ENCODE data around the gene CRACR2A.

CRACR2A gene

DNA sequence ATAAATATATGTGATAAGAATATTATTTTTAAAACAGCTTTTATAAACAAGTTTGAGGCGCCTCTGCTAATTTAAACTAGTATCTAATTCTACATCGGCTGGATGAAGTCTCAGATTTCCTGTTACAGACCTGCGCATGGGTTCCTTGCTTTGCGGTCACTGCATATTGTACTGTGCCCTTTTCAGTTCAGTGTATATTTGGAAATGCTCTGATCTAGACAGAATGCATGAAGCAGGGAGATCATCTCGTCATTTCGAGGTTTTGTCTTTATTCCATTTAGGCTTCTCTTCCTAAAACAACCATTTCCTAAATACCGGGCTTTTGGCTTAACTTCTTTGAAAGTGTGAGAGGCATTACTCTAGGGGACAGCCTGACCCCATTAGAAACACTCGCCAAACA is 25.6 kb downstream of the CRACR2A start:
- DNase-seq (ENCODE audit: low read depth in 3 of 3, low spot score in 1 of 3) = no peak

DNA sequence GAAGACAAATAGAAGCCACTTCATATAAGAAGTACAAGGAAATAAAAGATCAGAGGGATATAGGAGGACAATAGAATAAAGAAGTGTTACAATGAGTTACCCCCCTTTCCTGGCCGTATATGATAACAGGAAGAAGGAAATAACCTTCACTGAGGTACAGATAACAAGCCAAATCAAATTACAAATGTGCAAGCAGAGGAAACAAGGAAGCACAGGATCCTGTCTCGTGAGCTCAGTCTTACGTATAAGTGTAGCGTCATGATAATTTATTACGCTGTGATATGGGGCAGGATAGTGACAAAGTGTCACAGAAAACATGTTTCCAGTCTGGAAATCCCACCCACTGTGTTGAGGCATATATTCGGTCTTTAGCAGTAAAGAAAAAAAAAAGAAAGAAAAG is 26.5 kb downstream of the CRACR2A start:
- no peak for DNase-seq (ENCODE audit: low read depth in 3 of 3, low spot score in 1 of 3)

DNA sequence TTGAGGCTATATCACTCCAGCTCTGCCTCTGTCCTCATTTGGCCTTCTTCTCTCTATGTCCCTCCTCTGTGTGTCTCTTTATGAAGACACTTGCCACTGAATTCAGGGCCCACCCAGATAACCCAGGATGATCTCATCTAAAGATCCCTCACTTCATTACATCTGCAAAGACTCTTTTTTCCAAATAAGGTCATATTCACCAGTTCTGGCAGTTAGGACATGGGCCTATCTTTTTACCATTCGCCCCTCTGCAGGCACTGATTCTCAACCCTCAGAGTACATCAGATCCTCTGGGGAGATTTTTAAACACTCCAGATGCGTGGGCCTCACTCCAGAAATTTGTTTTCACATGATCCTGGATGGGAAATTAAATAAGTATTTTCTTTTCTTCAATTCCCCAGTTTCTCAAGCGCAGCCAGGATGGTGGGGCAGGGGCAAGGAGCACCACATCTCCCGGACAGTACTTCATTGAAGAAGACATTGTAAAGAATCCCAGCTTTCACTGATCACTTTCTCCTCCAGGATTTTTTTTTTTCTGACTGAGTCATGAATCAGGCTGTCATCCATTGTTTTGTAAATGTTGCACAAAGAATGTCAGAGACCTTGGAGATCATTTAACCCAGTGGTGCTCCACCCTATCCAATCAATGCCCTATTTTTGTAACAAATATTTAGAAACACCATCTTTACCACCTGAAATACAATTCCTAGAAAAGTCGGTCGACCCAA is 27.4 kb downstream of the CRACR2A start:
- DNase-seq (ENCODE audit: low read depth in 3 of 3, low spot score in 1 of 3) = no peak

DNA sequence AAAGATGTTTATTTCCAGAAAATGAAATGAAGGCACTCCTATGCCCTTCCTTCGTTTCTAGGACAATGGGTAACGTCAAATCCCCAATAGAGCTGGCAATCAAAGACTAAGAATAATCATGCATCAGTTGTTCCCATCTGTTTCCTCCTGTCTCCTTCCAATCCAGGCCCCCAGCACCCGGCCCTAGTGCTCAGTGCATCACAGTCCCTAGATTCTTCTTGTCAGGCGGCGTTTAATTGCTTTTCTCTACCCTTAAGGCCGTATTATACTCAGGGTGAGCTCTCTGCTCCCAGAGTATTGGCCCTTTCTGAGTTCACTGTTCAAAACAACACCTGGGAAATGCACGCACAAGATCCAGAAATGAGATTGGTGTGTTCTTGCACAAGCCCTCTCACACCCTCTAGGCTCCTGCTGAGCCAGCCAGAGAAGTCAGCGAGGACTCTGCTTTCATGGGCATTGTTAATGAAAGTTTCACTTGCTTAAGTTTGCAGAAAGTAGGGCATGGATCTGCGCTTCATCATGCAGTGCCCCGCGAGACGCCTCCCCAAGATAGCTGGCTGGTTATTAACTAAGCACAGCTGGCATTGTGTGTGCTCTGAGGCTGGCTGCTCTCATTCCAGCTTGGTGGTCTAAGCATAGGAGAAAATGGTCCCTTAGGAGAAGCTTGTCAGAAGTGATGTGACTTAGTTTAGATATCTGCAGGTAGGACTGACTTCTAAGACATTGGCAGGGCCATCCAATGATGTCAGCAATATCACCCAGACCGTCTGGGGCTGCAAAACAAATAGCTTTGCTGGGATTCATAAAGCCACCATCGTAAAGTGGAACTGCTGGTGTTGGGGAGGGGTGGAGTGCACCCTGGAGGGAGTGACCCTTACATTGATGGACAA is 28.7 kb downstream of the CRACR2A start:
- no peak for DNase-seq (ENCODE audit: low read depth in 3 of 3, low spot score in 1 of 3)

DNA sequence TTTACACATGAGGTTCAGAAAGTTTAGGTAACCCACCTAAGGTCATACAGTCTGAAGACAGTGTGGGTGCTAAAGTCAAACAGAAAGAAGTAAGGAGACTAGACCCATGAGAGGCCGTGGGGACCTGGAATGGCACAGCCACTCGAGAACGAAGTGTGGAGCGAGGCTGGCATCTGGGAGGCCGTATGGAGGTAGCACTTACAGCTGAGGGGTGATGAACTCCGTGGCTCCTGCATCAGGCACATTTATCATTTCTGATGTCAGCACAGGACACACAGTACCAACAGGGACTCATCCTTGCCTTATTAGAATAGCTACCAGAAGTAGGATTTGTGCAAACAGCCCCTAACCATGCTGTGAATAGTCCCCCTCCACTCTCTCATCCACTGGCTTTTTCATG is 30.5 kb downstream of the CRACR2A start:
- DNase-seq (ENCODE audit: low read depth in 3 of 3, low spot score in 1 of 3) = no peak

DNA sequence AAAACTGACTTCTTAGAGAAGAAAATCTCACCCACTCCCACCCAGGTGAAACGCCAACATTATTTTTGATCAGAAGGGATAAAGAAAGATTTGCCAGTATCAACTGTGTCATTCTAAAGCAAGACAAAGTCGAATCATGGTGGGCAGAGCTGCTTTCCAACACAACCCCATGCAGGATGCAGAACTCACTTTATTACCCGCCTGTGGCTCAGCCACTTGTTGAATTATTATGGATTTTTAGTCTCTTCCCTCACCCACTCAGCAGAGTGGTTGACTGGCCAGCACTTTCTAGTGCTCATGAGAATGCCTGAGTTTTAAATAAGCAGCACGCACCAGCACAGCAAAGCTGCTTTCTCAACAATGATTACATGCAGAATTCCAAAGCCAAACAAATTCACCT is 32.1 kb downstream of the CRACR2A start:
- no peak for DNase-seq (ENCODE audit: low read depth in 3 of 3, low spot score in 1 of 3)

DNA sequence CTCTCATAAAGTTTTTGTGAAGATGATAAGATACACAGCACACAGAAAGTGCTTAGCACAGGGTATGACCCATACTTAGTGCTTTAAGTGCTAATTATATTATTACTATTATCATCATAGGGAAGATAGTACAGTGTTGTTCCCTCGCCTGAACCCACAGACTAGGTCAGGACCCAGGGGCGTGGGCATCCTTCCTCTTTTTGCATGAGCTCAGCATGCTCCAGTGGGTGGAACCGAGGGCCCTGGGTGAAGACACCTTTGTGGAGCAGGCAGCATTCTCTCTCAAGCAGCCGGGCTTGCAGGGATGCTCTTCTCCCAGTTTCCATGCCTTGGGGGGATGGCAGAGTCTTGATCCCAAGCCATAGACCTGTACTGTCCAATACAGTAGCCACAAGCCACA is 34.8 kb downstream of the CRACR2A start:
- DNase-seq (ENCODE audit: low read depth in 3 of 3, low spot score in 1 of 3) = no peak

DNA sequence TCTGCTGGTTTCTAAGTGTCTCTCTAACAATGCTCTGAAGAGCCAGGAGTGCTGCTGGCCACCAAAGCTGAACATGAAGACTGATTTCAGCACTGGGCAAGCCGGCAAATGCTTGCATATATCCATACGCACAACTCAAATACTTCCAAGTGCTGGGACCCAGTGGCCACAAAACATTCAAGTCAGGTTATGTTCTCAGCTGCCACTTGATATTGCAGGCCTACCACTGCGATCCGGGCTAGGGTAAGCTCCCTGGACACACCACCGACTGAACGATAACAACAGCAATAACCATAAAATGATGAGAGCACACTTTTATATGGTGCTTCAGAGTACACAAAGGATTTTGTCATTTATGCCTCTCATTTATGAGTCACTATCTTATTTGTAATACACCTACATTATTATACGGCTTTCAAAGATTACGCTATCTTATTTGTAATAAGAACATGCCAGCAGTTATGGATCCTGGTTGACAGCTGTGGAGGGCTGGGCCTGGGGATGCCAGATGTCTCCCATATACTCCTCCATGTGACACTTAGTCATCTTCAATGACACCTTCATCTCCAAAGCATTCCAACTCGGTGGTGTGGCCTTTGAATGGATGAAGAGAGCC is 35.5 kb downstream of the CRACR2A start:
- no peak for DNase-seq (ENCODE audit: low read depth in 3 of 3, low spot score in 1 of 3)

DNA sequence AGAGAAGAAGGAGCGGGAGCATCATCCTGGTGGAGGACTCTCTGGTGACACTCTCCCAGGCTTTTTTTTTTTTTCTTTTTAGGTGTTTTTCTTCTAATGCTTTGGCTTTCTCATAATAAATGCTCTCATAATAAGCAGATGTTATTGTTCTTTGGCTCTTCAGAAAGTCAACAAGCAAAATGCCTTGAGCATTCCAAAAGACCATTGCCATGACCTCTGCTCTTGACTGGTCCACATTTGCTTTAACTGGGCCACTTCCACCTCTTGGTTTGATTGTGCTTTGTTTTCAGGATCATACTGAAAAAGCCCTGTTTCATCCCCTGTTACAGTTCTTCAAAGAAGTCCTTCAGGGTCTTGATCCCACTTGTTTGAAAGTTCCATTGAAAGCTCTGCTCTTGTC is 36.9 kb downstream of the CRACR2A start:
- DNase-seq (ENCODE audit: low read depth in 3 of 3, low spot score in 1 of 3) = no peak

DNA sequence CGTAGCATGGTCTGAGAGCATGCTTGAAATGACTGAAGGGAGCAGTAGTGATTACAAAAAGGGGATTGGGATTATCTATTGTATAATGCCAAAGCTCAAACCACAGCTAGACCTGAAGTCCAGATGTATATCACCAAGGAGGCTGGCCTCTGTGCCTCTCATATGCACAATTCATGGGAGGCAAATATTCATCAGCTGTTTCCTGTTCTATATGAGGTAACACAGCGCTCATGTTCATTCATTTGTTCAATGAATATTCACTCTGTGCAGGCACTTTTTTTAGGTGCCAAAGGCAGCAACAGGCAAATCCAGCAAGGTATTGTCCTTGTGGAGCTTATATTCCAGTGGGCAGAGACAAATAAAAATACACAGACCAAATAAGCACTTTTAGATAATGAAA is 39.0 kb downstream of the CRACR2A start:
- DNase-seq (ENCODE audit: low read depth in 3 of 3, low spot score in 1 of 3) = no peak

DNA sequence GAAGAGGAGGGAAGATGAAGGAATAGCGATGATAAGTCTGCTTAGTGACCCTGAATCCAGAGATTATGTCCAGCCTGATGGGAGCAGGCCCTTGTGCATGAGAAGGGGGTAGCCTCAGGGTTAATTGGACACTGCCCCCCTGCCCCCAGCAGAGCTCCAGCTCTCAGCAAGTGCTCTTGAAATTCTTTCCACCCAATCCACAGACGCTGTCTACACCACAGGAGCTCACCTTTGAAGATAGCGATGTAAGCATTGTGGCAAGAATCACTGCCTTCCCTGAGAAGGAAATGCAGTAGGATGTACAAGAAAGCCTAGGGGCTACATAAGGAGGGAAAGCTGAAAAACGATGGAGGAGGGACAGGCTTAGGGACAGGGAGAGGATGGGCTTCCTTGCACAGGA is 39.4 kb downstream of the CRACR2A start:
- no peak for DNase-seq (ENCODE audit: low read depth in 3 of 3, low spot score in 1 of 3)

DNA sequence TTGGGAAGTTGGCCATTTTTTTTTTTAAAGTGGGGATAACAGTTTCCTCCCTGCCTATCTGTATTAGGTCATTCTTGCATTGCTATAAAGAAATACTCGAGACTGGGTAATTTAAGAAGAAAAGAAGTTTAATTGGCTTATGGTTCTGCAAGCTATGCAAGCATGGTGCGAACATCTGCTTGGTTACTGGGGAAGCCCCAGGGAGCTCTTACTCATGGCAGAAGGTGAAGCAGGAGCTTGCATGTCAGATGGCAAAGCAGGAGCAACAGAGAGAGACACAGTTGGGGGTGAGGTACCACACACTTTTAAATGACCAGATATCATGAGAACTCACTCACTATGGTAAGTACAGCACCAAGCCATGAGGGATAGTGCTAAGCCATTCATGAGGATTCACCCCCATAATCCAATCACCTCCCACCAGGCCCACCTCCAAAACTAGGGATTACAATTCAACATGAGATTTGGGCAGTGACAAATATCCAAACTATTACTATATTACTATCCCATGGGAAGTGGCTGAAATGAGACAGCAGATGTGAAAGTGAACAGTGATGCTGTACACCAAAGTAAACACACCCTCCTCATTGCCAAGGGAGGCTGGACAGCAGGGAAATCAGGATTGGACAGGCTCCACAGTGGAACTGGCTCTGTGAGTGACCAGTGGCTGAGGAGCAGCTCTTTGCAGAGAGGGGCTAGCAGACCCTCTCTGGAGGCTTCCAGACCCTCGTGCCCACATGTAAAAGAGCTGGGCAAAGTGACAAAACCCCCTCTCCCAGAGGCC is 40.5 kb downstream of the CRACR2A start:
- DNase-seq (ENCODE audit: low read depth in 3 of 3, low spot score in 1 of 3) = no peak

DNA sequence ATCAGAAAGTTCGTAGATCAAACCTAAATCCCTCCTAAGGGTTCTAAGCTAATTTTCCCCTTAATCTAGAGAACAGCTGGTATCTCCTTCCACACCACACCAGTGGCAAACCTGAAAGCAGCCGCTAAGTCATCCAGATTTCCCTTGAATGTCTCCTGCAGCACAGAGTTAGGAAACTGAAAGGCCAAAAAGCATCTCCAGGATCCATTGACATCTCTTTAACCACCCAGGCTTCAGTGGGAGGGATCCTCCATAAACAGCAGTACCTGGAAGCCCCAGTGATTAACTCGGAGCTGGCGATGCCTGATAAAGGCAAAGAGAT is 47.6 kb downstream of the CRACR2A start:
- DNase-seq (ENCODE audit: low read depth in 3 of 3, low spot score in 1 of 3) = no peak

DNA sequence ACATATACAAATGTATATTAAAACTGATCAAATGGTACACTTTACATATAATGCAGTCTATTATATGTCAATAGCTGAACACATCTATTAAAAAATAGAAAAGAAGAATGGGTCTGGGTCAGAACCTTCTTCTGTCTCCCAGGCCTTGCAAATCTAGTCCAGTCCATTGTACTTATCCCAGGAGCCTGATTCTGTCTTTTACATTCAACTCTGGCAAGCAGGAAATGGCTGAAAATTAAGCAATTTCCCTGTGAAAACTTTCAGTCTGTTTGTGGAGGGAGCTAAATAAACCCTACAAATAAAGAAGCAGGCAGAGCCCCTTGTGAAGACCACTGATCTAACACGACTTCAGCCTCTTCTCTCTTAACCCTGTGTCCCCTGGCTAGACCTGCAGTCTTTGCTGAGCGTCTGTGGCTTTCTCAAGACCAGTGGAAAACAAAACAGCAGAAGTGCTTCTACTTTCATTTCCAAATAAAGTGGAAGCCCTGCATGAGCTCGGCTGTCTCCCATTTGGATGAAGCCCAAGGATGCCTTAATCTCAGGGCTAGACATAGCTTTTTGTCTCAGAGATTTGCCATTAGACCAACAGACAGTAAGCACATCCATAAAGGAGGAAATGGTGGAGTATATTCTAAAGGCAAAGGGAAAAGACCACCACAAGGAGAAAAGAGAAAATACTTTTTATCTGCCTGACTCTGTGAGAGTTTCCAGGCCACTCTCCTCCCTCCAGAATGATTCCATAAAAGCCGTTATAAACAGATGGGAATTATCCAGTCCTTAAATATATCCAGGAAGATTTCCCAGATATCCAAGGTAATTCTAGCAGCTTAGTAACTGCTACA is 48.2 kb downstream of the CRACR2A start:
- no peak for DNase-seq (ENCODE audit: low read depth in 3 of 3, low spot score in 1 of 3)

DNA sequence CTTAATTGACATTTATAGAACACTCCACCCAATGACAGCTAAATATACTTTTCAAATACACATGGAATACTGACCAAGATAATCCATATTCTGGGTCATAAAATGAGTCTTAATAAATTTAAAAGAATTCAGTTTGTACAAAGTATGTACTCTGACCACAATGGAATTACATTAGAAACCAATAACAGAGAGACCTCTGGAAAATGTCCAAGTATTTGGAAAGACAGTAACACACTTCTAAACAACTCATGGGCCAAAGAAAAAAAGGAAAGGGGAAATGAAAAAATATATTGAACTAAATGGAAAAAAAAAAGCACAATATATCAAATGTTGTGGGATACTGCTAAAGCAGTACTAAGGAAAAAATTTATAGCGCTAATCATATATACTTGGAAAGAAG is 52.0 kb downstream of the CRACR2A start:
- no peak for DNase-seq (ENCODE audit: low read depth in 3 of 3, low spot score in 1 of 3)

DNA sequence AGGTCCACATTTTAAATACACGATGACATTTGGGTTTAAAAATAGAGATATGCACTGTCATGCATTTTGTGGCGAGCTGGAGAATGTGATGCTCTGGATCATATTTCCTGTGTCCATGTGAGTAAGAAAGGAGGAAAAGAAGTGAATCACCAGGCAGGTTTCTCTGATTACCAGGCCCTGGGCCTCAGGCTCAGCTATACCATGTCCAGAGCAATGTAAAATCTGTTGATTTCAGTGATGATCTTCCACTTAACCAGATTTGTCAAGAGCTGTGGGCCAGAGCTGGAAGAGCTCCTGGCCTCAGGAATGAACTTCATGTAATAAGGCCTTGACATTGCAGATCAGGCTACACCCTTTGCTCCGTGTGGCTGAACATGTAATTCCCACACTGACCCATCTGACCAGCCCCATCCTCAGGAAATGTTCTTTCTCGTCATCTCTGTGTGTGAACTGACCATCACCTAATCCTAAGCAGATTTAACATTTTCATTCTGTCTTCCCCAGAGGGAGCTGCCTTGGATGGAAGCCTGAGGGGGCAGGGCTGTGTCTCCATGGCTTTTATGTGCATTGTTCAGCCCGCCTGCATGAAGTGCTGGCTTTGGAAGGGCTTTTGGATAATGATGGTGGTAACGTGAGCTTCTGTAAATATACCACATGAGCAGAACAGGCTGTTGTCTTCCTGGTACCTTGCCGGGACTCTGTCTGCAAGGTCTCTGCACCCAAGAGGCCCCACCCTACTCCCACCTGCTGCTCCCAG is 54.5 kb downstream of the CRACR2A start:
- no peak for DNase-seq (ENCODE audit: low read depth in 3 of 3, low spot score in 1 of 3)

DNA sequence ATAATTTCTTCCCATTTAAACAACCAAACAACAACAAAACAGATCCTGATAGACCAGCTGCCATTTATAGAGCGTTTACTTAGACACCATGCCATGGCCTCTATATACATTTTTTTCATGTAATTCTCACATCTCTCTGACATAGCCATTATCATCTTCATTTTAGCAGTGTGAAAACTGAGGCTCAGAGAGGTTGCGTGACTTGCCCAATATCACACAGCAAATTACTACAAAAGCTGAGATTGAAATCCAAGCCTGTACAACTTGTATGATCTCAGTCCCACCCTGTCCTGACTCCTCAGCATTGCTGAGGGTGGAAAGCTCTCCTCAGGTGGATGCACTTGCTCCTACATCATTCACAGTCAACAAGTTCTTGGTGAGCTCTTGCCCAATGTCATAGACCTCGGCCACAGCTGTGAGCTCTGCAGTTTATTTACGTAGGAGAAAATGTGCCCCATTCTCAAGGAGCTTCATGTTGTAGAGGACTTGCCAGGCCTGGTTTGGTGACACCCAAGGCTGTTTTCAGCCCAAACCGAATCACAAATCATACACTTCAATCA is 55.5 kb downstream of the CRACR2A start:
- no peak for DNase-seq (ENCODE audit: low read depth in 3 of 3, low spot score in 1 of 3)

DNA sequence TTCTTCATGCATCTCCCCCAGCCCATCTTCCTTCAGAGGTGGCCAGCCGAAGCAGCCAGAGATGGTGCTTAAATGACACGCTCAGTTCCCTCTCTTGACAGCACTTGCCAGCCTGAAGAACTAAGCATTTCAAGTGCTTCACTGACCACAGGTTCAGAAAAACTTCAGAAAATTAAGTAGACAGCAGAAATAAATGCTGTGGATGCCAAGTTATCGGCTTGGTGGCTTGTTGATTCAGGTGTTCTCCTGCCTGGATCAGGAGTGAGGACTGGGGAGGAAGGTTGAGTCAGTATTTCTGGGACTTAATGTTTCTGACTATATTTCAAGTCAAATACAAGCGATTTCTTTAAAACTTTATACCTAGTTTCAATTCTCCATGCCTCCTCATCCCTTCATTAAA is 58.2 kb downstream of the CRACR2A start:
- DNase-seq (ENCODE audit: low read depth in 3 of 3, low spot score in 1 of 3) = no peak

DNA sequence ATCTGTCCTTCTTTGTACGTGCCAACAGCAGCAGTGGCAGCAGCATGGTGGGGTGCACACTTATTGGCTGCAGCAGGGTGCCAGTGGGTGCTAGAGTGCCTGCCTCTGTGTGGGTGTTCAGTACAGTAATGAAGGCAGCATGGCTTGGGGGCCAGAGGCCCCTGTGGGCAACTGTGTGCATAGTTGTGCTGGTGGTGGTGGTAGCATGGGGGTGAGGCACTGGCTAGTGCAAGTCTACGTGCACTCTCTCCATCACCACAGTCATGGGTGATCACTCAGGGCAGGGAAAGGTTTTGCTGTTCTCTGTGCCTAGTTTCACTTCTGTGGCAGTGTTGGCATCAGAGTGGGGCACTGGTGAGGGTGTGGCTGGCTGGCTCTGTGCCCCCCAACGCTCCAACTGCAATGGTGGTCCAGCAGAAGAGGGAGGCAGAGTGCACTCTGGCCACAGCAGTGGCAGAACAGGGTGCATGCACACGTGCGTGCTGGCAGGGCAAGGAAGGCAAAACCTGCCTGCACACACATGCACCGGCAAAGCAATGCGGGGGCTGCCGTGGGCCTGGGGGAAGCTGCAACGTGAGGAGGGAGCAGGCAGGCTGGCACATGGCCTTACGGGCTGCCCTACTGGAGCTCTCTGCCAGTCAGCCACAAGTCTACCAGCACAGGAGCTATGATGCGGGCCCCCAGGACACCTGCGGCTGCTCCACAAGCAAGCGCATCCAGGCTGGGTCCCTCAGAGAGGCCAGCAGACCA is 60.1 kb downstream of the CRACR2A start:
- no peak for DNase-seq (ENCODE audit: low read depth in 3 of 3, low spot score in 1 of 3)

All from stimulated activated CD4-positive, alpha-beta T cell treated with anti-CD3 and anti-CD28 coated beads, TNF-alpha, amount 100 ng/mL, for 1 hour (primary cell).